ENCODE data around the gene DCANP1.

DNA sequence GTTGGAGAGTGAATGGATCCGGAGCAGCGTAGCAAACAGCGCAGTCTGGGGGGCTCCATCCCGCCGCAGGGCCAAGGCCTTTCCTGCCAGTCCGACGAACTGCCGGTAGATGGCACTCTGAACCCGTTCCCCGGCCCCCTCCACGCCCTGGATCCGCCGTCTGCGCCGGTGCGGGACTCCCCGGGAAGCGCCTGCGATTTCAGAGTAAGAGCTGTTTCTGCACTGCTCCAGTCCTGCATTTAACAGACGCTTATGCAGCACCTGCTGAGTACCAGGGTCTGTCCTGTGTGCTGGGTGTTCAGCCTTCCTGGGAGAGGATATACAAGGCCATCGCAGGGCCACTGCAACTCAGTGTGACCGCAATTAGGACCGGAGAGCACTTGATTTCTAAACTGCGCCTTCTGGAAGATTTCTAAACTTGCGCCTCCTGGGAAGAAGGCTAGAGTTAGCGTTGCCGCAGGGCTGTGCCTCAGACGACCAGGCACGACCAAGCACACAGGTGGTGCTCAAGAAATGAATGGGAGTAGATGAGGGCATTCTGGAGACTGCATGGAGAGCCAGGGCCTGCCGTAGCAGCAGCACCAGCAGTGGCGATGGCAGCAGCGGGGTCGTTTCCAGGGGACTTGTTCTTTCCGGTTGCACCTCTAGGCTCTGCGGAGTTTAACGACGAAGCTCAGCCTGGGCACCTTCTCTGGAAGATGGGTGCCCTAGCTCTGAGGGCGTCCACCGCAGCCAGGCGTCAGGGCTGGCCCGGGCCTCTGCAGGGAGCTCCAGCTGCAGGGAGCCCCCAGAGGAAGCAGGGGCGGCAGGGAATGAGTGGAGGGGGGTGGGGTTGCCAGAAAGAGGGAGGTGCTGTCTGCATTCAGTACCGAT lies 19.3 kb upstream of the DCANP1 start:
- TF ChIP-seq, protein P1, sequence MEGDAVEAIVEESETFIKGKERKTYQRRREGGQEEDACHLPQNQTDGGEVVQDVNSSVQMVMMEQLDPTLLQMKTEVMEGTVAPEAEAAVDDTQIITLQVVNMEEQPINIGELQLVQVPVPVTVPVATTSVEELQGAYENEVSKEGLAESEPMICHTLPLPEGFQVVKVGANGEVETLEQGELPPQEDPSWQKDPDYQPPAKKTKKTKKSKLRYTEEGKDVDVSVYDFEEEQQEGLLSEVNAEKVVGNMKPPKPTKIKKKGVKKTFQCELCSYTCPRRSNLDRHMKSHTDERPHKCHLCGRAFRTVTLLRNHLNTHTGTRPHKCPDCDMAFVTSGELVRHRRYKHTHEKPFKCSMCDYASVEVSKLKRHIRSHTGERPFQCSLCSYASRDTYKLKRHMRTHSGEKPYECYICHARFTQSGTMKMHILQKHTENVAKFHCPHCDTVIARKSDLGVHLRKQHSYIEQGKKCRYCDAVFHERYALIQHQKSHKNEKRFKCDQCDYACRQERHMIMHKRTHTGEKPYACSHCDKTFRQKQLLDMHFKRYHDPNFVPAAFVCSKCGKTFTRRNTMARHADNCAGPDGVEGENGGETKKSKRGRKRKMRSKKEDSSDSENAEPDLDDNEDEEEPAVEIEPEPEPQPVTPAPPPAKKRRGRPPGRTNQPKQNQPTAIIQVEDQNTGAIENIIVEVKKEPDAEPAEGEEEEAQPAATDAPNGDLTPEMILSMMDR (IDR thresholded peaks at IDR 0.05; ENCODE audit: low read length) = peak; percentile 70
- no peak for TF ChIP-seq EZH2 (IDR thresholded peaks at IDR 0.05; ENCODE audit: borderline replicate concordance, low read length)
